Muscle of back (tissue), 3 donors: ENCODE results near the gene TARP.

ENCODE experiments used
- DNase-seq, 3 donors: peaks; one replicate each; pipeline versions ENCODE4 v3.0.0 to v3.0.0-alpha.2; 2013

Gene TARP

DNA sequence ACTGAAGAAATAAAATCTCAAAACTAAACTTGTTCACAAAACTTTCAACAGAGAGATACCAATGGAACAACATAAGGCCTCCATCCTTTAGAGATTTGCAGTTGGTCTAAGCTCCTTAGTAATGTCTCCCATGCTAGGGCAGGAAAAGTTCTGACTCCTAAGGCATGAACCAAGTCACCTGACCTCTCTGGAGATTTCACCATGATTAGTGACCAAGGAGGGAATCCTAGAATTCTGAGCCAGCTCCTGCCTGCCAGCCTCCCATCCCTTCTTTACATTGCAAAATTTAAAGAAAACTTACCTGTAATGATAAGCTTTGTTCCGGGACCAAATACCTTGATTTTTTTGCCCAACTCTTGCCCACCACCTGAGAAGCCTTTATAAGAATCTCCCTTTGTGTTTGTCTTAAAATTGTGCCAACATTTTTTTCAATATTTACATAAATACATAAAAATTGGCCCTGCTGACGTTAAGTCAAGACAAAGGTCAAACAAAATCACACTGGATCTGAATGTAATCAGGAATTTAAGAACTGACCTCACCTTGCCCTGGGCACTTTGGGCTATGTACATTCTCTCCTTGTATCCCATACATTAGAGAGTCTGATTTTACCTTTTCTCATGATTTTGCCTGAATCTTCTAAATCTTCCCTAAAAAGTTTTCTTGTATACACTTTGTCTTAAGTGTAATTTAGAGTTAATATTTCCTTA, at the start of gene TARP:
TARP (minus strand) TSS at position 351 of the 710 bp plus-strand sequence.
- DNase-seq, result no peak

DNA sequence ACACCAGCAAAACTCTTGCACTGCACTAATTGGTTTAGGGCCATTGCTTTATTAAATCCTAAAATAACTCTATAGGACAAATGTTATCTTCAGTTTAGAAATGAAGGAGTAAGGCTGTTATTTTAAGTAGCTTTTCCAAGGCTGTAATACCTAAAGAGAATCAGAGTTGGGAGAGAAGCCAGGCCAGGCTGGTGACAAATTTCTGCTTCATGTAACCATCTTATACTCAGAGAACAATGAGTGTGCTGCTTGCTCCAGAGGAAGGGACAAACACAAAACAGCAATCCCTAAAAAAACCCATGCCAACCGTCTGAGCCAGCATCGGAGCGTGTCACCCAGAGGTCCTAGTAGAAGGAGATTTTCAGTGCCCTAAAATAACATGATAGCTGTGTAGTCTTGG, 49.7 kb upstream of the TARP start:
- DNase-seq, result no peak

DNA sequence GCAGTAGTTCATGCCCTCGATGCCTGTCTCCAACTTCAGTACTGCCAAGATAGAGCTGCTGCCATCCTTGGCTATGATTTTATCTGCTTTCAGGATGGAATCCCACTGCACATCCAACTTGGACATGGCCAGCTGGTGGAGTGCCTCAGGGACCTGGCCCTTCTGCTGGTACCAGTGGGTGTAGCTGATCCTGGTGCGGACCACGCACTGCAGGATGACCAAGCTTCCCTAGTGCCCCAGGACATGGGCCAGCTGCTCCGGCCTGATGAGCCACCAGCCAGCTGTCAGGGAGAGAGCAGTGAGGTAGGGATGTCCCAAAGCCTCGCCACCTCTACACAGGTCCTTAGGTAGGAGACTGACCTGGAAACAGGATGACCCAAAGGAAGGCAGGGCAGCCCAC, 49.0 kb upstream of the TARP start:
- no peak for DNase-seq

DNA sequence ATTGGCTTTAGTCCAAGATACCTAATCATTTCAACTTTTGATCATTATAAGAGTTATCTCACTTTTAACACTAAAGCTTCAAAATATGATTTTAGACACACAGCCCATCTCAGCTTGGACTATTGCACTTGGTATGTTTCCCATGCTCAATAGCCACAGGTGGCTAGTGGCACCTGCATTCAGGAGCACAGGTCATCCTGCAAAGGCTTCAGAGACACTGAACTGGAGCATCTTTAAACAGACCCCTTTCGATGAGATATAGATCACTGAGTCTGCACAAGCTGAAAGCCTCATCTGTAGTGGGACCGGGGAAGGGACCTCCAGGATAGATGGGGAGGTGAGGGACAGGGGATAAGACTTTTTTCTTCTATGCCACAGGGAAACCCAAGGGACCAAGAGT, 48.5 kb upstream of the TARP start:
- no peak for DNase-seq

DNA sequence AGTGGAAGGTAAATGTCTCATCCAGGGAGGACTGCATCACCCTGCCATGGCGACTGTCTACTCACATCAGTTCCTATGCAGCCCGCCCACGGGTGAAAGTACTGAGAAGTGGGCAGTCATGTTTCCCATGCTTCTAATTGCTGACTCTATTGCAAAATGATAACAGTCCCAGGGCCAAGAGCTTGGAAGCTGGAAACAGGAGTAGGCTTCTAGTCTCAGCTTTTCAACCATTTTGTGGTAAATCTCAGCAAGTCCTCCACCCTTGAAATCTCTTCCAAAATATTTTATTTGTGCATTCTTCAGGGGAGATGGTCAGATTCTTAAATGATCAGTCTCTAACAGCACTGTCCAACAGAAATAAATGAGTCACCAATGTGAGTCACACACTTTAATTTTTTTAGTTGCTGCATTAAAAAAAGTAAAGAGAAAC, 48.1 kb upstream of the TARP start:
- DNase-seq, result peak in 1 of 3 donors; percentile 36

DNA sequence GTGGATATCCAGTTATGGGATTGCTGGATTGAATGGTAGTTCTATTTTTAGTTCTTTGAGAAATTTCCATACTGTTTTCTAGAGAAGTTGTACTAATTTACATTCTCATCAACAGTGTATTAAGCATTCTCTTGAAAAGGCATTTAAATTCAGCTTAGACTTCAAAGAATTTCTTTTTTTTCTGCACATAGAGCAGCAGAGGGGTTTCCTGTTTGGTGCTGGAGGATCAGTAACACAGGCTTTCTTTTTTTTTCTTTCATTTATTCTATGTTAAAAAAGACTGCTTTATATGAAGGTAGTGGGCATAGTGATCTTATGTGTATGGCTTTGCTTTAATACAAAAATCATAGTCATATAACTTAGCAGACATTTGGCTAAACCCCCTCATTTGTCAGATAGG, 47.6 kb upstream of the TARP start:
- DNase-seq, result no peak

DNA sequence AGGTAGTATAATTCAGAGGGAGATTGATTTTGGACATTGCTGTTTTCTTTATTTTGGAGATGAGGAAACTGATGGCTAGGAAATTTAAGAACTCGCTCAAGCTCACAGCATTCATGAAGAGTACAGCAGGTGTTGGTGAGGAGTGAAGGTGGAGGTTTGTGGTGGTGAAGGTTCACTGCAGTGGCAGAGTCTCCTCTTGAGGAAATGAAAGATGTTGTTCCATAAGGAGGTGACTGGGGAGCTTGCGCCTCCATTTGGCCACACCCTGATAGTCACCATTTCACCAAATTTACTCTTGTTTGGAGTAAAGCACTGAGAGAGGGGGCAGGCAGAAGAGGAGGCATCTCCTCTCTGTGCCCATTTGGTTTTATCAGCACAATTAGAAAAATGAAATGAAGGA, 46.4 kb upstream of the TARP start:
- no peak for DNase-seq

DNA sequence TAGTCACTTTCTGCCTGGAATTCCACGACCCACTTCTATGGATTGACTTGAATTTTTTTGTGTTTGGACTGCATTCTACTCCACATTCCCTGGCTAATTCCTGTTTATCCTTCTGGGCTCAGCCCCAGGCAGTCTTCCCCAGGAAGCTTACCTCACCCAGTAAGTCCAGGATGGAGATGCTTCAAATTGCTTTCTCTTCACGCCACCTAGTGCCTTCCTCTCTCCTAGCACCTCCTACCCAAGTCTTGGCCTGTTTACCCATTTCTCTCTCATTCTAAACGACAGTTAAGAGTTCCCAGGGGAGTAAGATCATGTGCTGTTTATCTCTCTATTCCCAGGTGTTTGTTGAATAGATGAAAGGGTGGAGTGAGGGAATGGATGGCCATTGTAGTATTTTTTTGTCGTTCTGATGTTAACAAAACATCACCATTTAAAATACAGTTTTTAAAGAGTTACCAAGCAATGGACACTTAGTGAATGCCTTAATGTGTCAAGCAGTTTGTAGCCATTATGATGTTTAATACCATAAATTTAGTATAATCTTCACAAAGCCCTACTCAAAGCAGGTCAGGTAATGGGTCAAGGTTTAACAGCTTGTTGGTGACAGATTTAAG, 45.5 kb upstream of the TARP start:
- DNase-seq, result peak; percentile 38 to 74 (median 46)

DNA sequence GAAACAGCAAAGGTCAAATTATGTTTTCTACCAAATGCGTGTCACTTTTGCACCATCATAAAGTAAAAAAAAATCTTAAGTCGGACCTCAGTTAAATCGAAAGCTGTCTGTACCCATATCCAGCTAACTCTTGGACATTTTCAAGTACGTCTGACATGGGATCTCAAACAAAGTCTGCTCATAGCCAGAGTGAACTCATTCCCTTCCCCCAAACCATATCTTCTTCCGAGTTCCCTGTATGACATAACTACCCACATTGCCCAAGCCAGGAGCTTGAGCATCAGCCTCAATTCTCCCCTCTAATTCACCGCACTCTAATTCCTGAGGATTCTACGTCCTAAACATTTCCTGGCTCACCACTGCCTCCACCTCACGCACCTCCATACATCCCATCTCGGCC, 44.8 kb upstream of the TARP start:
- no peak for DNase-seq

DNA sequence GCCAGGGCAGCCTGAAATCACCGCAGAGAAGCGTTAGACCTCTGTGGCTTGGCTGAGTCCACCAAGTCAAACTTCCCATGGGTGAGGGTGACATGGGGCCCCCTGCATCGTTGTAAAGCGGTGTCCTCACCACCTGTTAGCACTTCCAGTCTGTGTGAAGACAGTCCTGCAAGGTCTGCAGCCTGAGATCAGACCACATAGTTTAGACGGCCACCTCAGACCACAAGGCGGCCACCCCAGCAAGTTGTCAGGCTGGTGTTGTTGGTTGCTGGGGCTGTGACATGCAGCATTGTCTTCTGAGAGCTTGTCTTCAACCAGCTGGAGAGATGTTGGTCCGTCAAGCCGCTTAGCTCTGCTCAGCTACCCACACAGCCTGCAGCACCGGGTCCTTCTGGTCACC, 44.1 kb upstream of the TARP start:
- DNase-seq, result no peak

DNA sequence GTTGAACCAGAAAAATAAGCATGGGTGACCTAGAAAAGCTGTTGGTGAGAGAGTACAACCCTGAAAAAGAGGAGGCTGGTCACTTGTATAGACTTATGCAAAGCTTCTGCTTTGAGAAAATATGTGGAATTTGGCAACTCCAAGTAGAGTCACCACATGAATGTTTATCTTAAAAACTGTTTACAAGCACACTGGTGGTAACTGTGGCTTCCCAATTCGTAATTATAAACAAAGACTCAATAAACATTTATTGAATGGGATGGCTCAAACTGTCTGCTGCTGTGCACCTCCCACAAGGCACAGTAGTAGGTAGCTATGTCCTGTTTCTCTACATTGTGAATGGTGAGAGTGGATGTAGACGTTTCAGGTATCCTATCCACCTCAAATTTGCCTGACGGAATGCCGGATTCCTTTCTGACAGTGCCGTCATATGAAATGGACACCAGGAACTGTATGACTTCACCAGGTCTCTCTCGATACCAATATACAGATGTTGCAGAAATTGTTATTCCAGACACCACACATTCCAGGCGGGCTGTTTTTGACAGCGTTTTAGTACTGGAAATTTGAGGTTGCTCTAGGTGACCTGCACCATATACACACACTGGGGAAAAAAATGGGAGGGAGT, 43.4 kb upstream of the TARP start:
- no peak for DNase-seq

DNA sequence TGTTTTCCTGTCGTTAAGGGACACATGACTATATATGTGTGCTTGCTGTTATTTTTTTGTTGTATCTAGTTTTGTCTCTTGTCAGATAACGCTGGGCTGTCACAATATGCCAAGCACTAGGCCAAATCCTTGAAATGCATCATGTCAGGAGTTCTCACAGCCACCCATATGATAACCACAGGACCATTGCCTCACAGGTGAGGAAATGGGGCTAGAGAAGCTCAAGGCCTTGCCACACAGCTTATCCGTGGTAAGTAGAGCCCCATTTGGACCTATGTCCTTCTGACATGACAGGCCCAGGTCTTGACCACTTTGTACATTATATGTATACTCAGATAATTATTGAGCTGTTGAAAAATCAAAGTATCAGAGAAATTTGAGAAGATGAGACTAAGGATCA, 42.0 kb upstream of the TARP start:
- no peak for DNase-seq

DNA sequence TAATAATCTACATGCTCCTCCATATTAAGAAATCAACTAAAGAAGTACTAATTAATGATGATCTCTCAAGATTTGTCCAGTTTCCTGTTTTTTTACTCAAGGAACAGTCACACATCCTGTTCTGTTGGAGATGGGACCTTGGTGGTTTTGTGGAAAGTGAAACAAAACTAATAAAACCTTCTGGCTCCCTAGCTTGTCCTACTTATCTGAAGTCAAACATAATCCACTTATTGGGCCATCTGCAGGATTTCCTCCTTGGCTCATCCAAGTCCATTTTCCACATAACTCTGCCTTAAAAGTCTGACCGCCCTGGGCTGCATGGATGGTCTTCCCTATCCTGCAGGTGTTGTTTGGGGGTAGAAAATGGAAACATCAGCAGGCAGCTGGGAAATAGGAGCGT, 39.4 kb upstream of the TARP start:
- peak in 1 of 3 donors; percentile 26 for DNase-seq

DNA sequence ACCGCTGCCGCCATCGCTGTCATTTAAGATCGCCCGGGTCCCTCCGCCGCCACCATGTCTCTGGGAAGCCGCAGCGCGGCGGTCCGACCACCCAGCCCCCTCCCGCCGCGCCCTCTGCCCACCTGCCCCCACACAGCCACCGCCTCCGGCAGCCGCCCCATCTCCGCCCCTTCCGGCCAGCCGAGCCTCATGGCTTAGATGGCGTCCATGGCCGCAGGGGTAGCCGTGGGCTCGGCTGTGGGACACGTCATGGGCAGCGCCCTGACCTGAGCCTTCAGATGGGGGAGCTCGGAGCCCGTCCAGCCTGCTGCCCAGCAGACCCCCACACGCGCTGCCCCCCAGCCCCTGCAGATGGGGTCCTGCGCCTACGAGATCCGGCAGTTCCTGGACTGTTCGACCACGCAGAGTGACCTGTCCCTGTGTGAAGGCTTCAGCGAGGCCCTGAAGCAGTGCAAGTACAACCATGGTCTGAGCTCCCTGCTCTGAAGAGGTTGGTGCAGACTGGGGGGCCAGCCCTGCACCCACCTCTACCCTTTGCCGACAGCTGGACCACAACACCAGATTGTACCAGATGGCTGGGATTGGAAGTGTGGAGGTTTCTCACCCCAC, 38.0 kb upstream of the TARP start:
- peak in 1 of 3 donors; percentile 42 for DNase-seq

DNA sequence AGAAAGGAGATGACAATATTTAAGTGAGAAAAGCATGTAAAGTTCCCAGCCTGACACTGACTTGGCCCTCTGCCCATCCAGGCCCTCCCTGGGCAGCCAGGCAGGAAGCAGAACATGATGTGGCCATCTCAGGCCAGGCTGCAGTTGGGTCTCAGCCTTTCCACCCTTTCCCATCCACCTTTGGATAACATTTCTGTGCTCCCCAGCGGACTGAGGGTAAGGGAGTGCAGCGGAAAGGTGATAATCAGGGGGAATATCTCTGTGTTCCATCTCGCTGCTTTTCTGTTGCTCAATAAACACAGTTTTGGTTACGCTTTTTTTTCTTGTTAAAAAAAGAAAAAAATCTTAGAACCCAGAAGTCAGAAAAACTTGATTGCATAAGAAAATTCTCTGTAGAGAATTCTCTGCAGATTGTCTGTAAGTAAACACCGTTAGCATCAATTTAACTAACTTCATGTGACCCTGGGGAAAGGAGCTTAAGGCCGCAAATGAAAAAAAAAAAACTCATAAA, 37.2 kb upstream of the TARP start:
- peak in 1 of 3 donors; percentile 69 for DNase-seq

DNA sequence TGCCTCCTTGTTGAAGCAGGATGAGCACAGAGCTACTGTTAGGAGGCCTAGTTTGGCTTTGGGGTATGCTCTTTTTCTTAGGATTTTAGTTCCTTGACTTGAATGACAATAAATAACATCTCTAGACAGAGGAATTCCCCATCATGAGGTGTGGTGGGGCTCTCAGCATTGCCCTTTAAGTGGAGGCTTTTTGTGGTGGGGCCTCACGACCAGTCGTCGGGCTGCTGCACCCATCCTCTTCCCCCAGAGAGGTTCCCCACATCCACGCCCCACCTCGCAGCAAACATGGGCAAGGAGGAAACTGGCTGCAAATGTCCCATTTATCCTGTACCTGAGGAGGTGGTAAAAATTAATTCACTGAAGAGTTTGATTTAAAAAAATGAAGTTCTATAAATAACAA, 36.1 kb upstream of the TARP start:
- no peak for DNase-seq

DNA sequence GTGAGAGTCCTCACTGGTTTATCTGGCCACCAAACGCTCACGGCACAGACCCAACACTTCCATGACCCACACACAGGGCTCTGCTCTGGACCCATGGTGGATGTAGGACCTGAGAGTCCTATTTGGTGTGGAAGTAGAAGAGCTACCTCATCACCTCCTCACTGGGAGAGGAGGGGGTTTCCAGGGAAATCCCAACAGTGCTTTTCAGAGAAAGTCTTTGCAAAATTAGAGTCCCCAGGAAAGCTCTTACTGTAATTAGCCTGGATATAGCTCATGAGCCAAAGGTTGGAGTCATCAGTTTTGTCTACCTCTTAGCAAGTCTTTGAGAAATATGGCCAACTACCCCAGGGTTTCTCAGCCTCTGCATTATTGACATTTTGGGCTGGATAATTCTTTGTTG, 34.7 kb upstream of the TARP start:
- DNase-seq, result no peak

DNA sequence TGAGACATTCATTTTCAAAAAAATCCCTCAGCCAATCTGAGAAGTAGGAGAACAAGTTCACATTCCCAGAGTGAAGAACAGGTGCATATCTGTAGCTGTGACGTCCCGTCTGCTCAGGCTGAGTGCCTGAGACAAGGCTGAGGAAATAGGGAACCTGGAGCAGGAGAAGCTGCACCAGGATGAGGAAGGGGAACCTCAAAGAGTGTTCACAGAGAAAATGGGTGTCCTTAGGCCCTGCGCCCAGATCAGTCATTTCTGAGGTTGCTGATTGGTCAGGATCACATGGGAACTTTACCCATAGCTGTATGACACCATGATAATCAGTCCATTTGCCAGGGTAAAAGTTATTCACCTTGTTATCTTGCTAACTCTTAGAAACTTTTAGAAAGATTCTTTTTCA, 34.2 kb upstream of the TARP start:
- DNase-seq, result no peak

DNA sequence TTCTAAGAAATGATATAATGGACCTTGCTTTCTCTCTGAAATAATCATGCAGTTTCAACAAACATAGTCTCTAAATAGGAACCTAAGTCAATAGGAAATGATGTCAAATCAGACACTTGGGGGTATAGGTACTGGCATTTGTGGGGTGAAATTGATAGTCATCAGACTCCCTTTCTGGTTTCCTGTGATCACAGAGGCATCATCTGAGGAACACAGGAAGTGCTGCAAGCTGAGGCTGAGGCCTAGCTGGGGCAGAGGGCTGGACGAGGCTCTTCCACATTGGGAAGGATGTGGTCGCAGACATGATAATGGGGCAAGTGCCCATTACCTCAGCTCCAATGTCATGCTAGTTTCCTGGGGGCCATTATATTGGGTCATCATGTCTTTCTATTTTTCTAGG, 33.5 kb upstream of the TARP start:
- no peak for DNase-seq

DNA sequence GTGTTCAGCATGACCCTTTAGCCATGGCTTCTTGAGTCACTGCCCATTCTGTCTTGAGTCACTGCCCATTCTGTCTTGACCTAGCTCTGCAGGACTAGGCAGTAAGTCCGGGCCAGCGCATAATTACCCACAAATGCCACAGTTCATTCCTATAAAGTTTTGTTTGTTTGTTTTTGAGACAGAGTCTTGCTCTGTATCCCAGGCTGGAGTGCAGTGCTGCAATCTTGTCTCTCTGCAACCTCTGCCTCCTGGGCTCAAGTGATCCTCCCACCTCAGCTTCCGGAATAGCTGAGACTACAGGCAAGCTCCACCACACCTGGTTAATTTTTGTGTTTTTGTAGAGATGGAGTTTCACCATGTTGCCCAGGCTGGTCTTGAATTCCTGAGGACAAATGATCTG, 32.7 kb upstream of the TARP start:
- DNase-seq, result no peak

DNA sequence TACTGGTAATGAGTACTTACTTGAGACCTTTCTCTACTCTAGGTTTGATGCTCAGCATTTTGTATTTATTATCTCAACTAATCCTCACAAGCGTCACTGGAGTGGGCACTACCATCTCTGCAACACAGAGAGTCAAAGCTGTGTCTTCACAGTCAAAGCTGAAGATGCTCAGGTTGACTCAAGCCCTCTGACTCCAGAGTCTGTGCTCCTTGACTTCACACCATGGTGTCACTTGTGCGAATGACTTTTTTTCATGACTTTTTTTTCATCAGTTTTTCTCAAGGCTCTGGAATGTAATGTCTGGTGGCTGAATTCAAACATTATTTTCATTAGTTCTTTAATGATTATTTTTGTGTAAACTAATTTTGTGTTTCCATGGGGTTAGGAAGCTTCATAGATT, 30.4 kb upstream of the TARP start:
- DNase-seq, result no peak

DNA sequence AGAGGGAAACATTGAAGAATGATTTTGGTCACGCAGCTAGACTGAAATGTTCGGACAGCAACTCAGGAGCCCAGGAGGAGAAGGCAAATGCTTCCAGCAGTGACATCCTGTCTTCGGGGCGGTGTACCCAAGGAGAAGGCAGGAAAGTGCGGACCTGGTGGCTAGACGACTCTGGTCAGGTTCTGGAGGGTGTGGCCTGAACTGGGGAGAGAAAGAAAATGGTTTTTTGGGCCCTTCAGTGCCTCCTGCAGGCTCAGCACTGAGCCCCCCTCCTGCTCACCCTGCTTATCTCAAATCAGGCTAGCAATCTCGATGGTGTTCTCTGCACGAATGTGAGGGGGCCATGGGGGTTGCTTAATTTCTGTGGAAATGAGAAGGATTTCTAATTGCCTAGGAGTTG, 26.7 kb upstream of the TARP start:
- no peak for DNase-seq
